ENCODE data around the gene ATG10. TPM values are rescaled to one million over a fixed set of nuclear protein-coding genes. Genes with fewer than 3 reads are reported as not detected.
A peak's percentile ranks its signal among the peaks of the same experiment; 100 is the strongest.
"Not testable (repeated sequence)": the region's sequence is repeated elsewhere in the genome, so short reads cannot be mapped to it uniquely, and the experiment has no call there.

ATG10 gene
- total RNA-seq, 1 donor from 2014 or later, result 2.9 TPM

GRCh38 chr5:82234885-82235284 is 263.1 kb downstream of the ATG10 start:
- DNase-seq (no peak), ATAC-seq (ENCODE audit: poor library complexity) (no peak)
- intact Hi-C loops (cut with DNase I), result no loop called here

GRCh38 chr5:82244151-82244550 is 272.3 kb downstream of the ATG10 start:
- DNase-seq (no peak), ATAC-seq (ENCODE audit: poor library complexity) (no peak)
- intact Hi-C loops (cut with DNase I), result no loop called here

- DNase-seq, result no peak
- intact Hi-C loops (cut with DNase I), result no loop called here
- ATAC-seq (ENCODE audit: poor library complexity), result no peak
Measured at GRCh38 chr5:82244854-82245635, 273.2 kb downstream of the ATG10 start.

GRCh38 chr5:82246960-82247574 is 275.2 kb downstream of the ATG10 start:
- DNase-seq (no peak), ATAC-seq (ENCODE audit: poor library complexity) (no peak)
- intact Hi-C loops (cut with DNase I), result no loop called here

GRCh38 chr5:82252744-82253143 is 280.9 kb downstream of the ATG10 start:
- intact Hi-C loops (cut with DNase I), result no loop called here
- no peak for DNase-seq

GRCh38 chr5:82255844-82256243 is 284.0 kb downstream of the ATG10 start:
- no peak for ATAC-seq (ENCODE audit: poor library complexity)
- no peak for DNase-seq
- intact Hi-C loops (cut with DNase I), result no loop called here

More at GRCh38 chr5:82252744-82253143, 280.9 kb downstream of the ATG10 start:
- ATAC-seq (ENCODE audit: poor library complexity), result no peak

GRCh38 chr5:82257247-82257646 is 285.4 kb downstream of the ATG10 start:
- intact Hi-C loops (cut with DNase I), result no loop called here
- ATAC-seq (ENCODE audit: poor library complexity) (no peak), DNase-seq (no peak)

- intact Hi-C loops (cut with DNase I), result no loop called here
- ATAC-seq (ENCODE audit: poor library complexity) (no peak), DNase-seq (no peak)
Measured at GRCh38 chr5:82257729-82258128, 285.9 kb downstream of the ATG10 start.

- intact Hi-C loops (cut with DNase I), result no loop called here
- no peak for ATAC-seq (ENCODE audit: poor library complexity)
- no peak for DNase-seq
Measured at GRCh38 chr5:82259172-82259800, 287.5 kb downstream of the ATG10 start.

GRCh38 chr5:82265047-82265446 is 293.2 kb downstream of the ATG10 start:
- ATAC-seq (ENCODE audit: poor library complexity) (no peak), DNase-seq (no peak)
- intact Hi-C loops (cut with DNase I), result no loop called here

GRCh38 chr5:82267297-82267933 is 295.6 kb downstream of the ATG10 start:
- DNase-seq; intact Hi-C loops (cut with DNase I); ATAC-seq (ENCODE audit: poor library complexity): not testable (repeated sequence)

- intact Hi-C loops (cut with DNase I); ATAC-seq (ENCODE audit: poor library complexity); DNase-seq: not testable (repeated sequence)
Measured at GRCh38 chr5:82269363-82269762, 297.5 kb downstream of the ATG10 start.

GRCh38 chr5:82272571-82273356 is 300.9 kb downstream of the ATG10 start:
- intact Hi-C loops (cut with DNase I); ATAC-seq (ENCODE audit: poor library complexity): not testable (repeated sequence)
- peak; percentile 43 for DNase-seq

- DNase-seq; intact Hi-C loops (cut with DNase I); ATAC-seq (ENCODE audit: poor library complexity): not testable (repeated sequence)
Measured at GRCh38 chr5:82273426-82273825, 301.6 kb downstream of the ATG10 start.

- DNase-seq, result no peak
- ATAC-seq (ENCODE audit: poor library complexity), result no peak
- intact Hi-C loops (cut with DNase I), result no loop called here
Measured at GRCh38 chr5:82274343-82275211, 302.8 kb downstream of the ATG10 start.

- DNase-seq (no peak), ATAC-seq (ENCODE audit: poor library complexity) (no peak)
- intact Hi-C loops (cut with DNase I), result no loop called here
Measured at GRCh38 chr5:82275216-82275664, 303.4 kb downstream of the ATG10 start.

- no peak for DNase-seq
- intact Hi-C loops (cut with DNase I), result no loop called here
- no peak for ATAC-seq (ENCODE audit: poor library complexity)
Measured at GRCh38 chr5:82276800-82277612, 305.2 kb downstream of the ATG10 start.

Measured in Right ventricle myocardium superior (tissue), 1 donor.